ENCODE results near the gene DST.

The DST gene

DNA sequence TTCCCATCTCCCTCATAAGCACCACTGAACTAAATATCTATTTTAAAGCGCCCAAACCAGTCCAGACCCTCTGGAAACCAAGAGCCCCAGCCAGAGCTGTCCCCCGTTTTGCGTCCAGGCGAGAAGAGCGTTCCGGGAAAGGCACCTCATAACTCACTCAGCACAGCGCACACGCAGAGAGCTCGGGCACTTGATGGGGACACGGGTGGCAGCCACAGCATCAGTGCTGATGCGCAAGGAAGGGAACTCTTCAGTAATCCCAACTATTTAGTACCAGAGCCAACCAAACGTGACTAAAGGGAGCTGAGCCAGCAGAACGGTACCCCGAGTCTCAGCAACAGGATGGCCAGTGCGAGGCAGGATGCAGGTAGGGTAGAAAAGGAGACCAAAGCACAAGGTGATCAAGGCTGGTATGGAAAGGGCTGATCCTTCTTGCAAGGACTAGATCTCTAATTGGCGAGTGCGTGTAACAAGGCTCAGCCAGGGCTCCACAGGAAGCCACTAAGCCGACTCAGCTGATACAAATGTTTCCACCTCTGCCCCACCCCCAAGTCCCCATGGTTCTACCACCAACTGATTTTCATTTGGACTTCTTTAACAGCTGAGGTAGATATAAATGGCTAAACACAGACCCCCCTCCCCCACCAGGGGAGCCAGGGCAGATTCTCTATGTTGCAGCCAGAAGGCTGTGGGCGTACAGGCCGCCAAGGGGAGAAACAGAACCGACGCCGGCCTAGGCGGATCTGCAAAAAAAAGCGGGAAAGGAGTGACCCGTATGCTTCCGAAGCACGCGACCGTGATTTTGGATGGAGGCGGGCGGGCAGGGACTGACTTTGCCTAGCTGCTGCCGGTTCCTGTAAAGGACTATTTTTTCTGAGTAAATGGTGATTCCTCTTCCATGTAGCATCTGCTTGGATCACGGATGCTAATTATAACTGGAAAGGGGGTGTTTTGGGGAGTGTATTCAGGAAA lies 211.8 kb downstream of the DST start:
- DNase-seq = no peak

DNA sequence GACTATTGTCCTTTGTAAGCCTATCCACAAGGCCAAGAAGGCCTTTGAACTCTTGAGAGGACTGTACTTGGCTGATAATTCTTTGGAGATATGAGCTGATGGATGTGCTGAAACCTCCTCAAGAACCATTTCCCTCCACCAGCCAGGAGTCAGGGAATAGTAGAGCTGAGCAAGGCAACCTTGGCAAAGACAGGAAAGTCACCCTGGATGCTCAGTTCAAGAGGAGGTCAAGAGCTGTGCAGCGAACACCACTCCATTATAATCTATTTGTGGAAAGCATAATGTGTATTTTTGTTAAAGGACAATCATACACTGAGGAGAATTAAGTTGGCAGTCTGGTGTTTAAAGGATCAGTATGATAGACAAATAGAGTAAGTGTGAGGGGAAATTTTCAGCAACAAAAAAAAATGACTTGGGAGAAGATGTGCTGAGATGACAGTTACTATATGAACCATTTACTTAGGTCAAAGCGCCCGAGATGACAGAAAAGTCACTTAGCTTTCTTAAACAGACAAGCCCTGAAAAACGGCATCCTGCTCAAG lies 218.1 kb downstream of the DST start:
- no peak for DNase-seq

DNA sequence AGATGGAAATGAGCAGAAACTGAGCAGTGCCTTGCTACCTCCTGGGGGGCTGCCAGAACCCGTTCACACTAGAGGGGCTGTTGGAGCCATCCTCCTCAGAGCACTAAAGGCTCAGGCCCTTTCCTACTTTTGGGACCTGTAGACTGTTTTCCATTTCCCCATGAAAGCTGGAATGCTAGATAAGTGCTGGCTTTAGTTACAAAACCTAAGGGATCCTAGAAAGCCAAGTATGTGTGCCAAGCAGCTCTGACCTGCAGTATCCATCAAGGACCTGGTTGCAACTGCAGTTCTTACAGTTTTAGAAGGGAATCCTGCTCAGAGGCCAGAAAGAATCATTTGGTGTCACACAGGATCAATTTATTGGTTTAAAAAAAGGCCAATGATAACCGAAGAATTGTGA lies 218.6 kb downstream of the DST start:
- DNase-seq = no peak

DNA sequence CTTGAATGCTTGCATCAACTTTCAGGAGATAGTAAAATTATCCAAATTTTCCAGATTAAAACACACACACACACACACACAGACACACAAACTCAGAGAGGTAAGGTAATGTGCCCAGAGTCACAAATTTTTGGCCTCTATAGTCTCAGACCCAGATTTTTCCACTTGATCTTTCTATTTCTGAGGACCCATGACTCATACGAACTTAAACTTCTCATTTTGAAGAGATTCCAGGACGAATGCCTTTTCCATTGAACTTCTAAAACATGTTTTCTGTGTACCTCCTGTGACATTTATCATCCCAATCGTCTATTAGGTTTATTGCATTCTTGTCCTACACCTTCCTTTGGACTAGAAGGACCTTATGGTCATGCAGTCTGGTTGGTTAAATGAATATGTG lies 222.4 kb downstream of the DST start:
- no peak for DNase-seq

DNA sequence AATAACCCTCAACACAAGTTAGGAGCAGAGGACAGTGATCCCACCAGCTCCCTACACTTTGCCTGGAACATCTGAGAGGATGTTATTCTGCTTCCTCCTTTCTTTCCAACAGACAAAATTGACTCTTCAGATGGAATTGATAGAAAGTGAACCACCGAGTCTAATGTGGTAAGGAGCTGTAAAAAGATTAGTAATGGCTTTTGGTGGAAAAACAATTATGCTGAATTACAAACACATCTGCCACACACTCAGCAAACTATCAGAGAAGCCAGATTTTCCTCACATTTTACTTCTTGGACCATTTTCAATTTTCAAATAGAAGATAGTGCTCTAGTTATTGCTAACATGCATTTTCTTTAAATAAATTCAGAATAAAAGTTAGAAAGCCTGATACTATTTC lies 223.5 kb downstream of the DST start:
- no peak for DNase-seq

DNA sequence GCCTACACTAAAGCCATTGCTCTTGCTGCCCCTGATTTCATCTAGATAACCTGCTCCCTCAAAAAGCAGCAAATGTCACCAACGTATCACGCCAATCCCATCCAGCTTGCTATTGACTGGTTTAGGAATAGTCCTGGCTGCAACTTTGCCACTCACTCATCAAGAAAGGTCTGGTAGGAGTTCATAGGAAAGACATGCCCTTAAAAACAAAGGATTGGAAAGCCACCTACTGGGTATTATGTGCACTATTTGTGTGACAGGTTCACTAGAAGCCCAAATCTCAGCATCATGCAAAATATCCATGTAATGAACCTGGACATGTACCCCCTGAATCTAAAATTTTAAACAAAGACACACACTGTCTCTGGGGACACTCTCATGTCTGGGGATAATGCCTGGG lies 224.9 kb downstream of the DST start:
- no peak for DNase-seq

DNA sequence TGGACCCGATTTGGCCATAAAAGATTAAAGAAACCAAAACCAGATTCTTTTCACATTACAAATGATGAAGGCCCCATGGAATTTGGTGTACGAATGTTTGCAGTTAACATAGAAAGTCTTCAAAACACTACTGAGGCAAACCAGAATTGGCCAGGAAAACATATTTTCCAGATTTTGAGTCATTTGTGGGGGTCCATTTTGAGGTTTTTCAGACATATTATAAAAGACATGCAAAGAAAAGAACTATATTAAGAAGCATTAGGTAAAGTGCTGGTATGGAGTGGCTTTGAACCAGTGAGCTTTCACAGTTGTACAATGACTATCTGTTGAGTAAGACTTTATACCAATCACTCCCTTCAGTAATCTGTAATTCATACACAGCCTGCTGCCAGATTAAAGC lies 226.4 kb downstream of the DST start:
- no peak for DNase-seq

DNA sequence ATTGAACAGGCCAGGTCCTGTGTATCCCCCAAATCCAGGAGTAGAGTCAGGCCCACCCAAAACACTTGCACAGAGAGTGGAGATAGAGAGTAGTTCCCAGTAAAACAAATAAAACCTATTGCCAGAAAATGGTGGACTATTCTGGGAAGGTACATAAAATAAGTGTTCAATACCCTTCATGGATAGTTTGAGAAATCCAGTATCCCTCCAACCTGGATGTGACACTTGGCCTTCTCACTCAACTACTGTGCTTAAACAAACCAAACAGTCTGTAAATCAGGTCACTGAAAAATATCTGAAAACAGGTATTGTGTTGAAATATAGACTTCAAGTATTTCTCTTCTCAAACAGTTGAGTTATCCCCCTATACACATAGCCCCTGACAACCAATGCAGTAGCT lies 233.7 kb downstream of the DST start:
- DNase-seq = no peak

Measured in inflammatory macrophage treated with lipopolysaccharide for 4 hours (primary cell).